ENCODE data around the gene APOL1. TPM values are rescaled to one million over a fixed set of nuclear protein-coding genes. Genes with fewer than 3 reads are reported as not detected.
A peak's percentile ranks its signal among the peaks of the same experiment; 100 is the strongest.

The APOL1 gene
- total RNA-seq, 4 donors from 2014 or later = 0.87 to 11.1 (median 6.2) TPM

- in situ Hi-C loops (cut with MboI; ENCODE audit: low sequenced_read_pairs in 4 of 4) = no loop called here
These were observed 34.2 kb upstream of the APOL1 start for GRCh38 chr22:36218648-36219193.

GRCh38 chr22:36220451-36220921 is 32.4 kb upstream of the APOL1 start:
- TF ChIP-seq CTCF (IDR thresholded peaks at IDR 0.05 in 4 of 5, conservative IDR thresholded peaks at IDR 0.05 in 1 of 5) (no peak), POLR2A (IDR thresholded peaks at IDR 0.05) (no peak)
- intact Hi-C loops (cut with DNase I; ENCODE audit: low total_unique reads) (loop anchor here (2.0 to 5.0 kb wide), 2 partner anchors 22 to 73 kb away; no protein-coding TSS in a partner anchor), in situ Hi-C loops (cut with MboI; ENCODE audit: low sequenced_read_pairs in 4 of 4) (no loop called here)
- Histone ChIP-seq H3K36me3 (no peaks in the 10 kb centered on the region), H3K4me1 (peaks cover 12 to 15% of the 10 kb centered on the region in 2 donors), H3K4me3 (no peak overlapping the region), H3K9me3 (no peaks in the 10 kb centered on the region), H3K27me3 (no peaks in the 10 kb centered on the region), H3K27ac (peak overlapping the region in 3 of 4 donors; percentile 21 to 44 (median 27))
- peak in 1 of 2 donors; percentile 45 for ATAC-seq
- DNase-seq = peak in 1 of 2 donors; percentile 37

More at GRCh38 chr22:36218648-36219193, 34.2 kb upstream of the APOL1 start:
- no peak overlapping the region for H3K4me3 ChIP-seq
- H3K9me3 ChIP-seq = no peaks in the 10 kb centered on the region
- intact Hi-C loops (cut with DNase I; ENCODE audit: low total_unique reads) = no loop called here
- TF ChIP-seq CTCF (IDR thresholded peaks at IDR 0.05 in 4 of 5, conservative IDR thresholded peaks at IDR 0.05 in 1 of 5) = no peak
- no peak for TF ChIP-seq POLR2A (IDR thresholded peaks at IDR 0.05)
- no peak for DNase-seq
- H3K4me1 ChIP-seq = peaks cover 8 to 9% of the 10 kb centered on the region in 2 donors
- no peaks in the 10 kb centered on the region for H3K36me3 ChIP-seq
- no peaks in the 10 kb centered on the region for H3K27me3 ChIP-seq
- no peak for ATAC-seq
- no peak overlapping the region for H3K27ac ChIP-seq

DNA sequence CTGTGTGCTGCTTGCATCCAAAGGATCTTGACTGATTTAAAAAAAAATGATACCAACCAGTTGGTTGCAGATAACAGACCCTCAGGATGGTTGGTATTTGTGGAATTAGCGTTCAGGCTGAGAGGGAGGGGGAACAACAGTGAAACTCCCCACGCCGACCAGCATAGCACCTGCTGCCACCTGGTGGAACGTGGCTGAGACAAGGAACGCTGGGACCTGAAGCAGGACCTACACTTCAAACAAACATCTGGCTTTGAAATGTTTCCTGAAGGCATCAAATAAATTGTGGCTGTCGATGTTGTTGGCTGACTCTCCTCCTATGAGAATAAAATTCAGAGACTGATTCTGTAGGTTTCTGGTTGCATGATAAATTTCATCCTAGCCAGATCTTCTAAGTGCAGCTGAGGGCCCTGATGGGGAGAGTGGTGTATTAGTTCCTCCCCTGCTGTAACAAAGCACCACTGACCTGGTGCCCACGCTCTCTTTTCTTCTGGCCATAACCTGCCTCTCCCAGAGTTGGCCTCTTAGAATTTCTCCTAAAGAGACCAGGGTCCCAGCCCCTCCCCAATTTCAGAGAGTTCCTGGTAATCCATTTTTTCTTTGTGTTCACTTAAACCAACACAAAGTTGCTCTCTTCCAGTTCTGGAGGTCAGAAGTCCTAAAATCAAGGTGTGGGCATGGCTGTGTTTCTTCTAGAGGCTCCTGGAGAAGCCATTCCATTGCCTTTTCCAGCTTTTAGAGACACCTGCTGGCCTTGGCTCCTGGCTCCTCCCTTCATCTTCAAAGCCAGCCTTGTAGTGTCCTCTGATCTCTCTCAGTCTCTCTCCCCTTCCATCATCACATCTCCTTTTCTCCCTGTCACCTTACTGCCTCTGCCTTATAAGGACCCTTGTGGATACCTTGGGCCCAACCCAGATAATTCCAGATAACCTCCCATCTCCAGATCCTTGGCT is 30.9 kb upstream of the APOL1 start:
- TF ChIP-seq CTCF (IDR thresholded peaks at IDR 0.05 in 4 of 5, conservative IDR thresholded peaks at IDR 0.05 in 1 of 5) (peak; percentile 27 to 69 (median 56)), POLR2A (IDR thresholded peaks at IDR 0.05) (no peak)
- no peak for ATAC-seq
- in situ Hi-C loops (cut with MboI; ENCODE audit: low sequenced_read_pairs in 4 of 4) = no loop called here
- Histone ChIP-seq H3K9me3 (no peaks in the 10 kb centered on the region), H3K4me3 (no peak overlapping the region), H3K27ac (no peak overlapping the region), H3K4me1 (peaks cover 12 to 15% of the 10 kb centered on the region in 2 donors), H3K36me3 (no peaks in the 10 kb centered on the region), H3K27me3 (no peaks in the 10 kb centered on the region)
- peak in 1 of 2 donors; percentile 40 for DNase-seq
- intact Hi-C loops (cut with DNase I; ENCODE audit: low total_unique reads) = loop anchor here (2.0 to 5.0 kb wide), 2 partner anchors 23 to 75 kb away; no protein-coding TSS in a partner anchor

- Histone ChIP-seq H3K27ac (peak overlapping the region; percentile 59 to 81 (median 64)), H3K4me1 (peaks cover 19 to 22% of the 10 kb centered on the region in 2 donors), H3K9me3 (no peaks in the 10 kb centered on the region), H3K36me3 (no peaks in the 10 kb centered on the region), H3K4me3 (no peak overlapping the region), H3K27me3 (no peaks in the 10 kb centered on the region)
- in situ Hi-C loops (cut with MboI; ENCODE audit: low sequenced_read_pairs in 4 of 4) = no loop called here
- DNase-seq = no peak
- TF ChIP-seq CTCF (IDR thresholded peaks at IDR 0.05 in 4 of 5, conservative IDR thresholded peaks at IDR 0.05 in 1 of 5) (no peak), POLR2A (IDR thresholded peaks at IDR 0.05) (no peak)
- peak in 1 of 2 donors; percentile 6 for ATAC-seq
- intact Hi-C loops (cut with DNase I; ENCODE audit: low total_unique reads) = loop anchor here (1.0 to 5.0 kb wide), 2 partner anchors 16 to 76 kb away; partner anchors contain the start of gene APOL2
These were observed 30.0 kb upstream of the APOL1 start for GRCh38 chr22:36222887-36223450.

Measured in gastrocnemius medialis (tissue), 4 donors.